NCI-H748 treated with DMSO at 0.1 percent for 48 hours (cell line): Measurements from ENCODE around the gene ARMC5.

Experiments used
- DNase-seq: peaks from one replicate; lab custom pipeline; 2025; lab: John Stamatoyannopoulos, UW

Gene ARMC5

GRCh38 chr16:31461921-31462804 is 2.9 kb downstream of the ARMC5 start:
- DNase-seq, result no peak

GRCh38 chr16:31464348-31464769 is 5.1 kb downstream of the ARMC5 start:
- no peak for DNase-seq

GRCh38 chr16:31464781-31465260 is 5.5 kb downstream of the ARMC5 start:
- no peak for DNase-seq

GRCh38 chr16:31465788-31466370 is 6.6 kb downstream of the ARMC5 start:
- no peak for DNase-seq

- no peak for DNase-seq
Measured at GRCh38 chr16:31466381-31466841, 7.1 kb downstream of the ARMC5 start.

GRCh38 chr16:31467151-31467773 is 8.0 kb downstream of the ARMC5 start:
- no peak for DNase-seq

- no peak for DNase-seq
Measured at GRCh38 chr16:31467858-31468257, 8.6 kb downstream of the ARMC5 start.

GRCh38 chr16:31470615-31471014 is 11.3 kb downstream of the ARMC5 start:
- DNase-seq, result no peak

- no peak for DNase-seq
Measured at GRCh38 chr16:31471241-31471874, 12.1 kb downstream of the ARMC5 start.

- DNase-seq, result peak; percentile 5
Measured at GRCh38 chr16:31471875-31472708, 12.8 kb downstream of the ARMC5 start, which contains the start of gene TGFB1I1. TSS of gene TGFB1I1 (plus strand) at chr16:31472152. CDS start at chr16:31472189, 37 bp downstream.

GRCh38 chr16:31472709-31473203 is 13.5 kb downstream of the ARMC5 start:
- DNase-seq, result peak; percentile 46

- DNase-seq, result no peak
Measured at GRCh38 chr16:31473264-31473984, 14.1 kb downstream of the ARMC5 start.

GRCh38 chr16:31474173-31474714 is 14.9 kb downstream of the ARMC5 start:
- no peak for DNase-seq

GRCh38 chr16:31474773-31475738 is 15.8 kb downstream of the ARMC5 start:
- DNase-seq, result no peak

GRCh38 chr16:31475946-31476302 is 16.6 kb downstream of the ARMC5 start:
- no peak for DNase-seq

- no peak for DNase-seq
Measured at GRCh38 chr16:31476303-31477219, 17.3 kb downstream of the ARMC5 start.
